Glutamatergic neuron (in vitro differentiated cells): ENCODE data around the gene AHSG. TPM values are rescaled to one million over a fixed set of nuclear protein-coding genes. Genes with fewer than 3 reads are reported as not detected.

Experiments
- DNase-seq: peaks from one replicate; pipeline ENCODE4 v3.0.0; 2022
- H3K27ac Mint-ChIP-seq: one replicate; pipeline ENCODE4 v1.8.0; 2020; ENCODE audit warnings: mild to moderate bottlenecking, mixed read lengths, inconsistent platforms; ENCODE audit not compliant: unreplicated experiment
- H3K27me3 Mint-ChIP-seq: one replicate; pipeline ENCODE4 v1.8.0; 2020; ENCODE audit warnings: mild to moderate bottlenecking, moderate library complexity, mixed read lengths, inconsistent platforms; ENCODE audit not compliant: unreplicated experiment
- H3K36me3 Mint-ChIP-seq: one replicate; pipeline ENCODE4 v1.8.0; 2020; ENCODE audit warnings: mild to moderate bottlenecking, mixed read lengths, inconsistent platforms; ENCODE audit not compliant: unreplicated experiment
- H3K4me1 Mint-ChIP-seq: one replicate; pipeline ENCODE4 v1.8.0; 2020; ENCODE audit warnings: mild to moderate bottlenecking, low read depth, mixed read lengths, inconsistent platforms; ENCODE audit not compliant: unreplicated experiment
- H3K4me3 Mint-ChIP-seq: one replicate; pipeline ENCODE4 v1.8.0; 2020; ENCODE audit warnings: mild to moderate bottlenecking, mixed read lengths, inconsistent platforms; ENCODE audit not compliant: unreplicated experiment
- H3K9me3 Mint-ChIP-seq: one replicate; pipeline ENCODE4 v1.8.0; 2020; ENCODE audit warnings: mild to moderate bottlenecking, moderate library complexity, mixed read lengths, inconsistent platforms; ENCODE audit not compliant: unreplicated experiment
- total RNA-seq: library from RNA; stranded (reverse); fragmentation: NEBNext Ultra II Directional; extraction: Animal tissue kit (Norgen Biotek cat#: 25700); gene quantifications from one replicate; pipeline ENCODE4 v1.2.1, GENCODE V29; 2021; ENCODE audit not compliant: unreplicated experiment
- TF ChIP-seq, protein P1 (sequence below): fragments of 200-600 bp; sonication (generic); IDR thresholded peaks from one replicate; pipeline ENCODE4 v1.5.0; 2021; ENCODE audit not compliant: partially characterized antibody, unreplicated experiment

The AHSG gene
- total RNA-seq, 1 donor from 2014 or later, result not detected

DNA sequence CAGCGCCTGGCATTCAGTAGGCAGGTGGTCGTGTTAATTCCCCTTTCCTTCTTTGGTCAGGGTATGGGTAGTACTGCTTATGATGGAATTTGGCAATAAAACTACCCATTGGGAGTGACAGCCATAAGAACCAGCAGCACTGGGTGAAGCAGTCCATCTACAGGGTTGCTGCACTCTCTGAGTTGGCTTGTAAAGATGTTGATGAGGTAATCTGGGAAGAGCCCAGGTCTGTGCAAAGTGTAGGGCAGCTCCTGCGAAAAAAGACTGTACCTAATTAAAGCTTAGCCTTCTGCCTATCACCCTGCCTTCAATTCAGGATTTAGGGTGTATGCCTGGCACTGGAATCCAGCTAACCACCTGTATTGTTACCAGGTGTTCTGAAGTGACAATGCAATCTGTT lies 22.7 kb downstream of the AHSG start:
- Mint-ChIP-seq H3K4me3 (no peak overlapping the region), H3K27ac (no peak overlapping the region), H3K4me1 (peaks cover 2% of the 10 kb centered on the region), H3K36me3 (no peaks in the 10 kb centered on the region), H3K9me3 (peaks cover 2% of the 10 kb centered on the region), H3K27me3 (peaks cover 1% of the 10 kb centered on the region)
- TF ChIP-seq, protein P1, sequence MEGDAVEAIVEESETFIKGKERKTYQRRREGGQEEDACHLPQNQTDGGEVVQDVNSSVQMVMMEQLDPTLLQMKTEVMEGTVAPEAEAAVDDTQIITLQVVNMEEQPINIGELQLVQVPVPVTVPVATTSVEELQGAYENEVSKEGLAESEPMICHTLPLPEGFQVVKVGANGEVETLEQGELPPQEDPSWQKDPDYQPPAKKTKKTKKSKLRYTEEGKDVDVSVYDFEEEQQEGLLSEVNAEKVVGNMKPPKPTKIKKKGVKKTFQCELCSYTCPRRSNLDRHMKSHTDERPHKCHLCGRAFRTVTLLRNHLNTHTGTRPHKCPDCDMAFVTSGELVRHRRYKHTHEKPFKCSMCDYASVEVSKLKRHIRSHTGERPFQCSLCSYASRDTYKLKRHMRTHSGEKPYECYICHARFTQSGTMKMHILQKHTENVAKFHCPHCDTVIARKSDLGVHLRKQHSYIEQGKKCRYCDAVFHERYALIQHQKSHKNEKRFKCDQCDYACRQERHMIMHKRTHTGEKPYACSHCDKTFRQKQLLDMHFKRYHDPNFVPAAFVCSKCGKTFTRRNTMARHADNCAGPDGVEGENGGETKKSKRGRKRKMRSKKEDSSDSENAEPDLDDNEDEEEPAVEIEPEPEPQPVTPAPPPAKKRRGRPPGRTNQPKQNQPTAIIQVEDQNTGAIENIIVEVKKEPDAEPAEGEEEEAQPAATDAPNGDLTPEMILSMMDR, result no peak
- no peak for DNase-seq

DNA sequence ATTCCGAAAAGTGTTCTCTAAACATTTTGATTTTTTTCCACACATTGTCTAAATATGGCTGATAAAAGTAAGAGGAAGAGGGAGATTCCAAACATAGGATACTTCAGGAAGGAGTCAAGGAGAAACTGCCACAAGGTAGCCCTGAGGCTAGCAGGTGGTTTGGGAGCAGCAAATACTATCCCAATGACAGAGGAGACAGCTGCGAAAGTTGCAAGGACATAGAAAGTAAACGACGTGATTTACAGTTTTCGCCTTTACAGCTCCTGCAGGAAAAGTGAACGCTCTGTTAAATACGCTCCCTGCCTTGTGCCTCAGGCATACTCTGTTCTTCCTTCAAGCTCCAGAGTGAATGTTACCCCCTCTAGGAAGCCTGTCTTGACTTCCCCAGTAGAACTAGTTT lies 23.7 kb downstream of the AHSG start:
- Mint-ChIP-seq H3K27me3 (peaks cover 1% of the 10 kb centered on the region), H3K27ac (no peak overlapping the region), H3K9me3 (peaks cover 2% of the 10 kb centered on the region), H3K4me1 (peaks cover 7% of the 10 kb centered on the region), H3K4me3 (no peak overlapping the region), H3K36me3 (no peaks in the 10 kb centered on the region)
- DNase-seq, result no peak
- TF ChIP-seq, protein P1, result no peak

DNA sequence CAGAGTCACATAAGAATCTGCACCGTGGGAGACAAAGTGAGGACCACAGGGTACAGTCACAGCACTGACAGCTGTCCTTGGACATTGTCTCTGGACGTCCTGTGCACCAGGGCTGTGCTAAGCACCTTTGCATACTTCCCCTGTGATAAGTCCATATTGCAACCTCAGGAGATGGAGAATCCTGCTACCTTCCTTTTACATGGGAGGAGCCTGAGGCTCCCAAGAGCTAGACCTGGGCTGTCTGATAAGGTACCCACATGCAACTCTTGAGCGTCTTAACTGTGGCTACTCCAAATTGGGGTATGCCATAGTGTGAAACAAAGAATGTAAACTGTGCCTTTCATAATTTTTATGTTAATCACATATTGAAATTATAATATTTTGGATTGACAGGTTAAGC lies 24.8 kb downstream of the AHSG start:
- H3K4me3 Mint-ChIP-seq, result no peak overlapping the region
- DNase-seq, result no peak
- peaks cover 2% of the 10 kb centered on the region for H3K9me3 Mint-ChIP-seq
- TF ChIP-seq, protein P1, result no peak
- peaks cover 1% of the 10 kb centered on the region for H3K27me3 Mint-ChIP-seq
- no peaks in the 10 kb centered on the region for H3K36me3 Mint-ChIP-seq
- no peak overlapping the region for H3K27ac Mint-ChIP-seq
- H3K4me1 Mint-ChIP-seq, result peaks cover 7% of the 10 kb centered on the region

GRCh38 chr3:186638259-186638658 lies 25.4 kb downstream of the AHSG start:
- H3K27me3 Mint-ChIP-seq, result peaks cover 1% of the 10 kb centered on the region
- no peak for DNase-seq
- no peak overlapping the region for H3K4me3 Mint-ChIP-seq
- H3K4me1 Mint-ChIP-seq, result peaks cover 7% of the 10 kb centered on the region
- H3K9me3 Mint-ChIP-seq, result peaks cover 2% of the 10 kb centered on the region
- TF ChIP-seq, protein P1, result no peak
- no peak overlapping the region for H3K27ac Mint-ChIP-seq
- H3K36me3 Mint-ChIP-seq, result no peaks in the 10 kb centered on the region

GRCh38 chr3:186639778-186640472 lies 27.1 kb downstream of the AHSG start, which contains the start of gene FETUB:
FETUB (plus strand) TSS chr3:186640399; CDS start chr3:186640461, 62 bp downstream.
- H3K27me3 Mint-ChIP-seq, result peaks cover 1% of the 10 kb centered on the region
- no peak for DNase-seq
- H3K27ac Mint-ChIP-seq, result no peak within 1 kb of the TSS
- H3K4me1 Mint-ChIP-seq, result peaks cover 7% of the 10 kb centered on the region
- TF ChIP-seq, protein P1, result no peak
- H3K36me3 Mint-ChIP-seq, result no peaks in the 10 kb centered on the region
- H3K4me3 Mint-ChIP-seq, result peak within 1 kb of the TSS; percentile 9
- peaks cover 2% of the 10 kb centered on the region for H3K9me3 Mint-ChIP-seq
